Measurements from ENCODE around the gene ATP8A1.
"Not testable (repeated sequence)": the region's sequence is repeated elsewhere in the genome, so short reads cannot be mapped to it uniquely, and the experiment has no call there.

ATP8A1 gene

GRCh38 chr4:42478509-42478908 is 178.4 kb downstream of the ATP8A1 start:
- TF ChIP-seq, protein P1, sequence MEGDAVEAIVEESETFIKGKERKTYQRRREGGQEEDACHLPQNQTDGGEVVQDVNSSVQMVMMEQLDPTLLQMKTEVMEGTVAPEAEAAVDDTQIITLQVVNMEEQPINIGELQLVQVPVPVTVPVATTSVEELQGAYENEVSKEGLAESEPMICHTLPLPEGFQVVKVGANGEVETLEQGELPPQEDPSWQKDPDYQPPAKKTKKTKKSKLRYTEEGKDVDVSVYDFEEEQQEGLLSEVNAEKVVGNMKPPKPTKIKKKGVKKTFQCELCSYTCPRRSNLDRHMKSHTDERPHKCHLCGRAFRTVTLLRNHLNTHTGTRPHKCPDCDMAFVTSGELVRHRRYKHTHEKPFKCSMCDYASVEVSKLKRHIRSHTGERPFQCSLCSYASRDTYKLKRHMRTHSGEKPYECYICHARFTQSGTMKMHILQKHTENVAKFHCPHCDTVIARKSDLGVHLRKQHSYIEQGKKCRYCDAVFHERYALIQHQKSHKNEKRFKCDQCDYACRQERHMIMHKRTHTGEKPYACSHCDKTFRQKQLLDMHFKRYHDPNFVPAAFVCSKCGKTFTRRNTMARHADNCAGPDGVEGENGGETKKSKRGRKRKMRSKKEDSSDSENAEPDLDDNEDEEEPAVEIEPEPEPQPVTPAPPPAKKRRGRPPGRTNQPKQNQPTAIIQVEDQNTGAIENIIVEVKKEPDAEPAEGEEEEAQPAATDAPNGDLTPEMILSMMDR (conservative IDR thresholded peaks at IDR 0.05; ENCODE audit: low read depth, low read length), result no peak
- no peak overlapping the region for H3K4me3 ChIP-seq (ENCODE audit: low read depth, low read length)
- no peak for DNase-seq (ENCODE audit: low read depth)

GRCh38 chr4:42474406-42474805 is 182.5 kb downstream of the ATP8A1 start:
- TF ChIP-seq, protein P1 (conservative IDR thresholded peaks at IDR 0.05; ENCODE audit: low read depth, low read length), result no peak
- no peak overlapping the region for H3K4me3 ChIP-seq (ENCODE audit: low read depth, low read length)
- no peak for DNase-seq (ENCODE audit: low read depth)

- DNase-seq (ENCODE audit: low read depth), result no peak
- TF ChIP-seq, protein P1 (conservative IDR thresholded peaks at IDR 0.05; ENCODE audit: low read depth, low read length), result no peak
- H3K4me3 ChIP-seq (ENCODE audit: low read depth, low read length), result no peak overlapping the region
Observed at GRCh38 chr4:42473071-42473684, 183.7 kb downstream of the ATP8A1 start.

GRCh38 chr4:42471896-42472295 is 185.0 kb downstream of the ATP8A1 start:
- TF ChIP-seq, protein P1 (conservative IDR thresholded peaks at IDR 0.05; ENCODE audit: low read depth, low read length), result no peak
- H3K4me3 ChIP-seq (ENCODE audit: low read depth, low read length), result no peak overlapping the region
- no peak for DNase-seq (ENCODE audit: low read depth)

DNA sequence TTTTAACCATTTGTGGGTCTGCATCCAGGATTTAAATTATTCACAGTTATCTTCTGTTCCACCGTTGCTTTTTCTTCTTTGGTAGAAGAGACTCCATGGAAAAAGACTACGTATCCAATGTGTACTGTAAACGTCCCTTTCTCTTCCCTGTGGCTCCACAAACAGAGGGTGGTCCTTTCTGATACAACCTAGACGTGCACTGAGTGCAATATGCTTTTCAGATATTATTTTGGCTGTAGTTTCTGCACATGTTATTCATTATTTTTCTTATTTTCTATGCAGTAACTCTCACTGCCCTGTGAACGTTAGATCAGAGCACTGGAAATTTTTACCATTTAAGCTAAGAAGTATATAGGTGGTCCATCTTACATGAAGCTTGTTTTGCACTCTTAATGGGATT is 186.9 kb downstream of the ATP8A1 start:
- no peak for DNase-seq (ENCODE audit: low read depth)
- H3K4me3 ChIP-seq (ENCODE audit: low read depth, low read length), result no peak overlapping the region
- TF ChIP-seq, protein P1 (conservative IDR thresholded peaks at IDR 0.05; ENCODE audit: low read depth, low read length), result no peak

GRCh38 chr4:42467777-42468176 is 189.1 kb downstream of the ATP8A1 start:
- not testable (repeated sequence) for H3K4me3 ChIP-seq (ENCODE audit: low read depth, low read length); DNase-seq (ENCODE audit: low read depth)

- TF ChIP-seq, protein P1 (conservative IDR thresholded peaks at IDR 0.05; ENCODE audit: low read depth, low read length), result no peak
- DNase-seq (ENCODE audit: low read depth), result no peak
- no peak overlapping the region for H3K4me3 ChIP-seq (ENCODE audit: low read depth, low read length)
Observed at GRCh38 chr4:42466273-42466844, 190.5 kb downstream of the ATP8A1 start.
